Endodermal cell (in vitro differentiated cells): ENCODE data around the gene TMX2. TPM values are rescaled to one million over a fixed set of nuclear protein-coding genes. Genes with fewer than 3 reads are reported as not detected.
A peak's percentile ranks its signal among the peaks of the same experiment; 100 is the strongest.

Source experiments
- DNase-seq: peaks from one replicate; pipeline ENCODE4 v3.0.0-alpha.2; 2017
- H3K27ac ChIP-seq: 2 replicates; pipeline ENCODE4 v1.5.1; 2013; ENCODE audit warnings: mild to moderate bottlenecking, low read depth, low read length, moderate library complexity
- H3K27me3 ChIP-seq: 2 replicates; pipeline ENCODE4 v1.6.1; 2013; ENCODE audit warnings: mild to moderate bottlenecking, low read length, moderate library complexity; ENCODE audit not compliant: insufficient read depth, control insufficient read depth, poor library complexity, severe bottlenecking
- H3K36me3 ChIP-seq: 2 replicates; pipeline ENCODE4 v1.7.0; 2013; ENCODE audit warnings: mild to moderate bottlenecking, low read length, moderate library complexity; ENCODE audit not compliant: control insufficient read depth, insufficient read depth
- H3K4me1 ChIP-seq: one replicate; pipeline ENCODE4 v1.7.0; 2013; ENCODE audit warnings: low read length; ENCODE audit not compliant: control insufficient read depth, insufficient read depth
- H3K4me3 ChIP-seq: 2 replicates; pipeline ENCODE4 v1.5.1; 2013; ENCODE audit warnings: mild to moderate bottlenecking, low read length, moderate library complexity
- H3K9ac ChIP-seq: 2 replicates; pipeline ENCODE4 v1.6.1; 2013; ENCODE audit warnings: mild to moderate bottlenecking, low read length, moderate library complexity; ENCODE audit not compliant: poor library complexity, severe bottlenecking; ENCODE audit errors: extremely low read depth
- H3K9me3 ChIP-seq: 2 replicates; pipeline ENCODE4 v1.6.1; 2013; ENCODE audit warnings: mild to moderate bottlenecking, low read length, moderate library complexity; ENCODE audit not compliant: control insufficient read depth
- H3K27ac Mint-ChIP-seq: 2 replicates; pipeline ENCODE4 v1.8.0; 2020; ENCODE audit warnings: mixed read lengths
- H3K27me3 Mint-ChIP-seq: 2 replicates; pipeline ENCODE4 v1.8.0; 2021; ENCODE audit warnings: mild to moderate bottlenecking, mixed read lengths; ENCODE audit not compliant: insufficient read depth
- H3K36me3 Mint-ChIP-seq: 2 replicates; pipeline ENCODE4 v1.8.0; 2020; ENCODE audit warnings: low read depth, mixed read lengths
- H3K4me1 Mint-ChIP-seq: 2 replicates; pipeline ENCODE4 v1.8.0; 2020; ENCODE audit warnings: mixed read lengths
- H3K4me3 Mint-ChIP-seq: 2 replicates; pipeline ENCODE4 v1.8.0; 2020; ENCODE audit warnings: mild to moderate bottlenecking, moderate library complexity, mixed read lengths
- H3K9me3 Mint-ChIP-seq: 2 replicates; pipeline ENCODE4 v1.8.0; 2020; ENCODE audit warnings: mild to moderate bottlenecking, mixed read lengths
- CTCF ChIP-seq: fragments of 200-600 bp; sonication (generic); conservative IDR thresholded peaks from 2 replicates; pipeline ENCODE4 v1.5.0; 2021; ENCODE audit warnings: antibody characterized with exemption, mild to moderate bottlenecking
- WGBS, 2 experiments: methylation state at CpG; one replicate each; pipeline versions ENCODE4 v1.1.5 to v1.1.7; 2013; ENCODE audit warnings: missing lambda C conversion rate in 2 of 2, mixed read lengths in 1 of 2; ENCODE audit not compliant: insufficient coverage in 1 of 2, insufficient read length in 1 of 2; 5-methylcytosine and 5-hydroxymethylcytosine counted together
- long read RNA-seq, 4 experiments: library from polyadenylated mRNA in 2 of 4; library from RNA in 1 of 4; library from capped mRNA in 1 of 4; stranded (forward) in 3 of 4; unstranded in 1 of 4; transcript quantifications; one replicate each; pipeline ENCODE4 v2.0.0, GENCODE V29; 2020 to 2021; ENCODE audit warnings: inconsistent platforms in 1 of 4
- polyA plus RNA-seq, 2 experiments: library from polyadenylated mRNA; stranded (reverse); fragments of 50-300 nt; gene quantifications; one replicate each; pipeline ENCODE4 v1.2.3, GENCODE V29; 2013
- total RNA-seq, 2 donors: library from RNA; stranded (reverse); fragmentation: NEBNext Ultra II Directional in 1 of 2; extraction: Animal tissue kit (Norgen Biotek cat#: 25700) in 1 of 2; gene quantifications; 2 replicates in 1 of 2; 3 replicates in 1 of 2; pipeline ENCODE4 v1.2.1, GENCODE V29; 2021

TMX2 gene
- total RNA-seq = 10 to 100 TPM; 67.6 to 79.2 TPM
- 72.3 TPM for polyA plus RNA-seq (2013, experiment 1 of 2)
- 62.6 TPM for polyA plus RNA-seq (2013, experiment 2 of 2)
- long read RNA-seq, experiment 1, transcript TMX2-207 (8 exons, 1,697 nt) = minor isoform, 5 of 39 reads
- long read RNA-seq, experiment 1, transcript TMX2-201 (8 exons, 1,631 nt) = major isoform, 21 of 39 reads
- long read RNA-seq, experiment 1, partial matches to known transcripts = 2 of 39 reads
- long read RNA-seq, experiment 1, other reads (novel, unspliced or antisense) = 9 of 39 reads
- long read RNA-seq, experiment 2, transcript TMX2-207 (8 exons, 1,697 nt) = minor isoform, 18 of 123 reads
- long read RNA-seq, experiment 2, transcript TMX2-202 (7 exons, 1,521 nt) = minor isoform, 12 of 123 reads
- long read RNA-seq, experiment 2, transcript TMX2-201 (8 exons, 1,631 nt) = major isoform, 77 of 123 reads
- long read RNA-seq, experiment 2, partial matches to known transcripts = 3 of 123 reads
- long read RNA-seq, experiment 2, other reads (novel, unspliced or antisense) = 10 of 123 reads
- long read RNA-seq, experiment 3, transcript TMX2-202 (7 exons, 1,521 nt) = minor isoform, 50 of 334 reads
- long read RNA-seq, experiment 3, transcript TMX2-205 (2 exons, 763 nt) = minor isoform, 5 of 334 reads
- long read RNA-seq, experiment 3, transcript TMX2-201 (8 exons, 1,631 nt) = major isoform, 229 of 334 reads
- long read RNA-seq, experiment 3, transcript TMX2-207 (8 exons, 1,697 nt) = minor isoform, 13 of 334 reads
- long read RNA-seq, experiment 3, partial matches to known transcripts = 6 of 334 reads
- long read RNA-seq, experiment 3, other reads (novel, unspliced or antisense) = 29 of 334 reads
- long read RNA-seq, experiment 4, transcript TMX2-207 (8 exons, 1,697 nt) = minor isoform, 17 of 156 reads
- long read RNA-seq, experiment 4, transcript TMX2-202 (7 exons, 1,521 nt) = minor isoform, 24 of 156 reads
- long read RNA-seq, experiment 4, transcript TMX2-201 (8 exons, 1,631 nt) = major isoform, 101 of 156 reads
- long read RNA-seq, experiment 4, partial matches to known transcripts = 1 of 156 reads
- long read RNA-seq, experiment 4, other reads (novel, unspliced or antisense) = 12 of 156 reads

GRCh38 chr11:57712256-57713150 is at the start of gene TMX2:
Gene TMX2, plus strand, starts transcription at chr11:57712593. Its CDS starts 26 bp downstream, at chr11:57712619.
- peak within 1 kb of the TSS; percentile 100 for H3K4me3 ChIP-seq
- H3K27ac Mint-ChIP-seq = peak within 1 kb of the TSS; percentile 99
- peak within 1 kb of the TSS; percentile 96 for H3K27ac ChIP-seq
- peaks cover 26% of the 10 kb centered on the region for H3K36me3 Mint-ChIP-seq
- H3K9me3 ChIP-seq = peaks cover 6% of the 10 kb centered on the region
- no peaks in the 10 kb centered on the region for H3K27me3 Mint-ChIP-seq
- WGBS, 2 experiments = 0 to 1% methylated on average over 27 to 53 of the region's 53 CpGs
- H3K27me3 ChIP-seq = no peaks in the 10 kb centered on the region
- no peak for TF ChIP-seq CTCF
- H3K36me3 ChIP-seq = peaks cover 20% of the 10 kb centered on the region
- peak within 1 kb of the TSS; percentile 98 for H3K4me3 Mint-ChIP-seq
- peaks cover 11% of the 10 kb centered on the region for H3K9me3 Mint-ChIP-seq
- DNase-seq = peak; percentile 96
- H3K4me1 ChIP-seq = peaks cover 3% of the 10 kb centered on the region
- peak within 1 kb of the TSS; percentile 91 for H3K9ac ChIP-seq
- peaks cover 16% of the 10 kb centered on the region for H3K4me1 Mint-ChIP-seq

- Mint-ChIP-seq H3K27me3 (no peaks in the 10 kb centered on the region), H3K4me3 (no peak overlapping the region), H3K9me3 (no peaks in the 10 kb centered on the region), H3K36me3 (peaks cover 23% of the 10 kb centered on the region), H3K27ac (no peak overlapping the region), H3K4me1 (peaks cover 7% of the 10 kb centered on the region)
- Histone ChIP-seq H3K27me3 (no peaks in the 10 kb centered on the region), H3K9me3 (no peaks in the 10 kb centered on the region), H3K9ac (no peak overlapping the region), H3K36me3 (peaks cover 25% of the 10 kb centered on the region), H3K4me1 (no peaks in the 10 kb centered on the region), H3K4me3 (no peak overlapping the region), H3K27ac (no peak overlapping the region)
- TF ChIP-seq CTCF = peak; percentile 76
- DNase-seq = peak; percentile 75
- 83 to 88% methylated on average over 4 of the region's 4 CpGs for WGBS, 2 experiments
These were observed 49.5 kb upstream of the TMX2 start for GRCh38 chr11:57662893-57663292.
